Measurements from ENCODE around the gene CRKL. TPM values are rescaled to one million over a fixed set of nuclear protein-coding genes. Genes with fewer than 3 reads are reported as not detected.

CRKL gene
- total RNA-seq, 1 donor from 2014 or later = 59.6 TPM

- no peak for DNase-seq
- H3K4me1 Mint-ChIP-seq (ENCODE audit: low read depth, unreplicated experiment) = no peaks in the 10 kb centered on the region
- H3K36me3 Mint-ChIP-seq (ENCODE audit: unreplicated experiment) = no peaks in the 10 kb centered on the region
- H3K27me3 Mint-ChIP-seq (ENCODE audit: unreplicated experiment) = peaks cover 4% of the 10 kb centered on the region
- TF ChIP-seq CTCF (IDR thresholded peaks at IDR 0.05; ENCODE audit: partially characterized antibody, unreplicated experiment) = no peak
- peaks cover 11% of the 10 kb centered on the region for H3K9me3 Mint-ChIP-seq (ENCODE audit: unreplicated experiment)
- H3K27ac Mint-ChIP-seq (ENCODE audit: unreplicated experiment) = no peak overlapping the region
- no peak overlapping the region for H3K4me3 Mint-ChIP-seq (ENCODE audit: unreplicated experiment)
These were observed 57.2 kb downstream of the CRKL start for GRCh38 chr22:20974336-20974955.

DNA sequence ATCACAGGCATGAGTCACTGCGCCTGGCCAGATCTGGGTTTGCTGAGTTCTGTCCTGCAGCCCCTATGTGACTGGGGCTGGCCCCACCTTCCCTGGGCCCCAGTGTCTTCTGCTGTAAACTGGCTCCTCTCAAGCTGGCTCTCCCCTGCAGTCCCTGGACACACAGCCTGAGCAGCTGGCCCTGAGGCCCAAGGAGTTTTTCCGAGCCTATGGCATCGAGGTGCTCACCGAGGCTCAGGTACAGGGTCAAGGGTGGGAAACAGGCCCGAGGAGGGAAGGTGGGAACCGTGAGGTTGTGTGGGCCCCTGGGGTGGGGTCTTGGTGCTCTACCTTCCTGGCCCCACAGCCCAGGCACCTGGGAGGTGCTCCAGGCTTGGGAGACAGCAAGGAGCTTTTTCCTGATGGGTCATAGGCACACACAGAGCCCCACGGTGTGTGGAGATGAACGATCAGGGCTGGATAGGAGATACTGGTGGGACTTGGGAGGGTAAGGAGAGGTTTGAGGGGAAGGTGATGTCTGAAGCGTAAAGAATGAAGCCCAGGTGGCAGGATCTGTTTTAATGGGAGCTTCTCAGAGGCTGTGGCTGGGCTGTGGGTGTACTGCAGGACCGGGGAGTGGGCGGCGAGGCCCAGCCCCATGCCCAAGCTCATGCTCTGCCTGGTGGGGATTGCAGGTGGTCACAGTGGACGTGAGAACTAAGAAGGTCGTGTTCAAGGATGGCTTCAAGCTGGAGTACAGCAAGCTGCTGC lies 58.5 kb downstream of the CRKL start:
- no peak for TF ChIP-seq CTCF (IDR thresholded peaks at IDR 0.05; ENCODE audit: partially characterized antibody, unreplicated experiment)
- H3K4me3 Mint-ChIP-seq (ENCODE audit: unreplicated experiment) = no peak overlapping the region
- peaks cover 6% of the 10 kb centered on the region for H3K27me3 Mint-ChIP-seq (ENCODE audit: unreplicated experiment)
- no peaks in the 10 kb centered on the region for H3K4me1 Mint-ChIP-seq (ENCODE audit: low read depth, unreplicated experiment)
- H3K27ac Mint-ChIP-seq (ENCODE audit: unreplicated experiment) = no peak overlapping the region
- H3K9me3 Mint-ChIP-seq (ENCODE audit: unreplicated experiment) = peaks cover 11% of the 10 kb centered on the region
- no peaks in the 10 kb centered on the region for H3K36me3 Mint-ChIP-seq (ENCODE audit: unreplicated experiment)
- DNase-seq = no peak

DNA sequence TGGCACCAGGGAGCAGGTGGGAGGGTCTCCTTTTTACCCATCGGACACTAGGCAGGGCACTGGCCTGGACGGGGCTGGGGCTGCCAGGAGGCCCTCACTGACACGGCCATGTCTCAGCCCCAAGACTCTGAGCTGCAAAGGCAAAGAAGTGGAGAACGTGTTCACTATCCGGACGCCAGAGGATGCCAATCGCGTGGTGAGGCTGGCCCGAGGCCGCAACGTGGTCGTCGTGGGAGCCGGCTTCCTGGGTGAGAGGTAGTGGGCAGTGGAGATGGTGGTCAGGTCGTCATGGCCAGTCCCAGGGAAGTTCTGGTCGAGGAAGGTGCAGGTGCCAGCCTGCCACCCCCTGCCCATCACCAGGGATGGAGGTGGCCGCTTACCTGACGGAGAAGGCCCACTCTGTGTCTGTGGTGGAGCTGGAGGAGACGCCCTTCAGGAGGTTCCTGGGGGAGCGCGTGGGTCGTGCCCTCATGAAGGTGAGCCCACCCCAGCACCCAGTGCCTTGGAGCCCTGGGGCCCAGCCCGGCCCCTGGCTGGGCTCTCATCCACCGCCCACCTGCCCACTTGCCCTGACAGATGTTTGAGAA lies 59.2 kb downstream of the CRKL start:
- TF ChIP-seq CTCF (IDR thresholded peaks at IDR 0.05; ENCODE audit: partially characterized antibody, unreplicated experiment) = no peak
- Mint-ChIP-seq H3K36me3 (ENCODE audit: unreplicated experiment) (no peaks in the 10 kb centered on the region), H3K4me1 (ENCODE audit: low read depth, unreplicated experiment) (peaks cover 2% of the 10 kb centered on the region), H3K4me3 (ENCODE audit: unreplicated experiment) (no peak overlapping the region), H3K9me3 (ENCODE audit: unreplicated experiment) (peaks cover 13% of the 10 kb centered on the region), H3K27ac (ENCODE audit: unreplicated experiment) (no peak overlapping the region), H3K27me3 (ENCODE audit: unreplicated experiment) (peaks cover 8% of the 10 kb centered on the region)
- no peak for DNase-seq

DNA sequence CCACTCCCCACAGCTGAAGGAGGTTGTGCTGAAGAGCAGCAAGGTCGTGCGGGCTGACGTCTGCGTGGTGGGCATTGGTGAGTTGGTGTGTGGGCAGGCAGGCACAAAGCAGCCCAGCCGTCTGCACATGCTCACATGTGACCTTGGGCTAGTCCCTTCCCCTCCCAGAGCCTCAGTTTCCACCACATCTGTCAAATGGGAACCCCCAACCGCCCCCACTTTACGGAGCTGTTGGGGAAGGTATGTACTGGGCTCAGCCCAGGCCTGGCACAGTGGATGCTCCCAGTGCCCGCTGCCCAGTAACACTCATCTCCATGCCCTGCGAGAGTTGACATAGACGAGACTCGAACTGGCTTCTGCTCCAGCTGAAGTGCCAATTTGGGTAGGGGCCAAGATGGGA lies 59.8 kb downstream of the CRKL start:
- no peak overlapping the region for H3K27ac Mint-ChIP-seq (ENCODE audit: unreplicated experiment)
- no peak for TF ChIP-seq CTCF (IDR thresholded peaks at IDR 0.05; ENCODE audit: partially characterized antibody, unreplicated experiment)
- DNase-seq = no peak
- H3K36me3 Mint-ChIP-seq (ENCODE audit: unreplicated experiment) = no peaks in the 10 kb centered on the region
- peaks cover 3% of the 10 kb centered on the region for H3K4me1 Mint-ChIP-seq (ENCODE audit: low read depth, unreplicated experiment)
- H3K9me3 Mint-ChIP-seq (ENCODE audit: unreplicated experiment) = peaks cover 15% of the 10 kb centered on the region
- no peak overlapping the region for H3K4me3 Mint-ChIP-seq (ENCODE audit: unreplicated experiment)
- H3K27me3 Mint-ChIP-seq (ENCODE audit: unreplicated experiment) = peaks cover 9% of the 10 kb centered on the region
